Skin of body (tissue), 2 donors: Measurements from ENCODE around the gene ARFIP1. TPM values are rescaled to one million over a fixed set of nuclear protein-coding genes. Genes with fewer than 3 reads are reported as not detected.
"Not testable (repeated sequence)": the region's sequence is repeated elsewhere in the genome, so short reads cannot be mapped to it uniquely, and the experiment has no call there.

Experiments
- DNase-seq: peaks from one replicate; lab custom pipeline; 2025; lab: John Stamatoyannopoulos, UW
- total RNA-seq: library from RNA; depleted of rRNA; stranded (reverse); fragments of >200 nt; gene quantifications from one replicate; pipeline ENCODE4 v1.2.3, GENCODE V29; 2014

ARFIP1 gene, protein sequence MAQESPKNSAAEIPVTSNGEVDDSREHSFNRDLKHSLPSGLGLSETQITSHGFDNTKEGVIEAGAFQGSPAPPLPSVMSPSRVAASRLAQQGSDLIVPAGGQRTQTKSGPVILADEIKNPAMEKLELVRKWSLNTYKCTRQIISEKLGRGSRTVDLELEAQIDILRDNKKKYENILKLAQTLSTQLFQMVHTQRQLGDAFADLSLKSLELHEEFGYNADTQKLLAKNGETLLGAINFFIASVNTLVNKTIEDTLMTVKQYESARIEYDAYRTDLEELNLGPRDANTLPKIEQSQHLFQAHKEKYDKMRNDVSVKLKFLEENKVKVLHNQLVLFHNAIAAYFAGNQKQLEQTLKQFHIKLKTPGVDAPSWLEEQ
- total RNA-seq: 41.2 TPM

DNA sequence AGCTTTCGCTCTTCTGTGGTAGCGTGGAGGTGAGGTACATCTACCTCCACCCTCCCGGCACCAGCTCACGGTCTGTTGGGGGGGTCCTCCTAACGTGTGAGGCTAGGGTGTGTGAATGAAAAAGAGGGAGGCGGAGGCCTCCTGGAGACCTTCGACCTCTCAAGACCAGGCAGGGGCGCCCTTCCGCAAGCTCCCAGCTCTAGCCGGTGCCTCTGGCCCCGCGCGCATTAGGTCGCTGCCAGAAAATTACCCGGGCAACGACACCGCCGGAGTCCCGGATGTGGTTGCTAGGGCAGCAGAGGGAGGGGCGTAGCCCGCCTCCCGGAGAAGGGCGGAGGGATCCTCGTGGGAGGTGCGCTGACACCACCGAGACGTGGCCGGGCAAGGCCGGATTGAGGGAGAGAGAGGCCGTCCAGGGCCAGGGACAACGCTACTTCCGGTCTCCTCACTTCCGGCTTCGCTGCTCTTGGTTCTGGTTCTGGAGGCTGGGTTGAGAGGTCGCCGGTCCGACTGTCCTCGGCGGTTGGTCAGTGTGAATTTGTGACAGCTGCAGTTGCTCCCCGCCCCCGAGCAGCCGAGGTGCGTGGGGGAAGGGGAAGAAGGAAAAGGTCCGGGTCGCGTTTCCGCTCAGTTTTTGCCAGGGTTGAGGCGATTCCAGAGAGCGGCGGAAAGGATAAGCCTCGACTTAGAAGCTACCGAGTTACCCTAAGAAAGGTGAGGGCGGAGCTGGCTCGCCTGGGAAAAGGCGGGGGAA lies at the start of gene ARFIP1, which contains the start of gene TIGD4:
ARFIP1 (plus strand) TSS at position 442 of the 754 bp plus-strand sequence. CDS start 49,680 bp downstream, outside the sequence.
TIGD4 (minus strand) TSS at position 218 of the 754 bp plus-strand sequence. CDS start 8,726 bp downstream, outside the sequence.
- peak; percentile 96 for DNase-seq

DNA sequence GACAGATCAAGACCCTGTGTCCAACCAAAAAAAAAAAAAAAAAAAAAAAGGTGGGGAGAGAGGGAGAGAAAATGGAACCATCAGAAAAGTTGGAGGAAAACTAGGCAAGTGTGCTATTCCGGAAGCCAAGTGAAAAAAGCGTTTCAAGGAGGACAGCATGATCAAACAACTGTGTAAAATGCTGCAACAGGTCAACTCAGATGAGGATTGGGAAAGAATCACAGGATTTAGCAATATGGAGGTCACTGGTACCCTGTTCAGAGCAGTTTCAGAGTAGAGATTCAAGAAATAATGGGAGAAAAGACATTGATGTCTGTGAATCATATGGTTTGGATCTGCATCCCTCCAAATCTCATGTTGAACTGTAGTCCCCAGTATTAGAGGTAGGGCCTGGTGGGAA lies 47.8 kb upstream of the ARFIP1 start:
- no peak for DNase-seq

DNA sequence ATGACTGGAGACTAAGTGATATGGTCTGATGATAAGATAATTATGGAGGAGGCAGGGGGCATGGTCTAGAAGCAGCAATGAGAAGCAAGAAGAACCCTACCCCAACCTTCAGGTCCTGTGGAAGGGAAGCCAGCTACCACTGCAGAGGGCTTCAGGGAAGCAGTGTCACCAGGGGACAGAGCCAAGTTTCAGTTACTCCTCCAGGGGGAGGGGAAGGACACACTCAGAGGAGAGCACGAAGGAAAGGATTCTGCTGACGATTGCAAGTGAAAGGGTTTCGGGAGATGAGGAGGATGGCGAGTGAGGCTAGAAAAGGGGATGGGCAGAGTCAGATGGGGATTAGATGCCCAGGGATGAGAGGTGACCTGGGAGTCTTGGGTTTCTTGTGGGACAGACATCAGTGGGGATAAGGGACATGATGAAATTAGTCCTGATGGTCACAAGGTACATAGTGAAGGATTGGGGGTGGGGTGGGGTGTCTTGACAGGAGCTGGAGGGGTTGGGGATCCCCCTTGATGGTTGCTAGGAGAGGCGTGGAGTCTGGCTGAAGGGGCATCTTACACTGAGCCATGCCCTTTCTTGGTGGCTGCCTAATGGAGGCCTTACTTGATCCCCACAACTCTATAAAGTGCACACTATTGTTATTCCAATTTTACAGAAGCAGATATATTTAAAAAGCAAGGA lies 45.6 kb upstream of the ARFIP1 start:
- DNase-seq: no peak

DNA sequence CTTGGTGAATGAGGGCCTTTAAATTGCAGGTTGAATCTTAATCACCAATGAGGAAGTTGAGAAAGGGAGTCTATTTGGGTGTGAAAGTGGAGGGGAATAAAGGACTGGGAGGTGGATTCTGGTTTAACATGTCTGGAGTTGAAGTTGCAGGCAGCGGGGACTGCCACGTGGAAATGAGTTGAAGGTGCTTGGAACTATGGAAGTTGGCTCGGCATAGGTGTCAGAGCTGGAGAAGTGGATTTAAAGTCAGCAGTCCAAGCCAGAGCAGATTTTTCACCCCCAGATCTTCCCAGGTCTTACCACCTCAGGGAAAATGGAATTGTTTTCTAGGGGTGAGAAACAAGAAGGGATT lies 45.1 kb upstream of the ARFIP1 start:
- no peak for DNase-seq

DNA sequence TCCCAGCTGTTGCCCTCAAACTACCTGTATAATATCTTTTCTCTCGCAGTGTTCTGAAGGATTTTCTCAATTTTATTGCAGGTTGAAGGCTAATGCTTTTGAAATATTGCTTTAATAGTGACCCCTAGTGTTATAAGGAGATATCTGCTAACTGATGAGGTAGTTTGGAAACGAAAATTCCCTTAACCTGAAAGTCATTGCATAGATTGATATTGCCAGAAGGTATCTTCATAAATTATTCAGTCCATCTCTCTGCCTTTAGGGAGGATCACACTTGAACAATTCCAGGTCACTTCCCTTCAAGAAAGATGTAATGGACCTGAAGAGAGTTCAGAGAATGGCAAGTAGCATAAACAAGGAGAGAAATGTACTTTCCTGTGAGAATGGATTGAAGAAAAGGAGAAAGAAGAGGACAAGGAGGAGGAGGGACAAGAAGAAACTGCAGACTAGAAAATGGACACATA lies 44.3 kb upstream of the ARFIP1 start:
- no peak for DNase-seq

DNA sequence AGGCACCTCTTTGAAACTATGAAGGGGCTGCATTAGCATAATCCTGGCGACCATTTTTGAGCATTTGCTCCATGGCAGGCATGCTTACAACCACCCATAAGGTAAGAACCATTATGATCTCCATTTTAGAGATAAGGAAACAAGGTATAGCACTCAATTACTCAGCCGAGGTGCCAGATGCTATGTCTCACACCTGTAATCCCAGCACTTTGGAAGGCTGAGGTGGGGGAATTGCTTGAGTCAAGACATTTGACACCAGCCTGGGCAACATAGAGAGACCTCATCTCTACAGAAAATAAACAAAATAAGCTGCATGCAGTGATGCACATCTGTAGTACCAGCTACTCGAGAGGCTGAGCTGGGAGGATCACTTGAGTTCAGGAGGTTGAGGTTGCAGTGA lies 43.8 kb upstream of the ARFIP1 start:
- DNase-seq: no peak

DNA sequence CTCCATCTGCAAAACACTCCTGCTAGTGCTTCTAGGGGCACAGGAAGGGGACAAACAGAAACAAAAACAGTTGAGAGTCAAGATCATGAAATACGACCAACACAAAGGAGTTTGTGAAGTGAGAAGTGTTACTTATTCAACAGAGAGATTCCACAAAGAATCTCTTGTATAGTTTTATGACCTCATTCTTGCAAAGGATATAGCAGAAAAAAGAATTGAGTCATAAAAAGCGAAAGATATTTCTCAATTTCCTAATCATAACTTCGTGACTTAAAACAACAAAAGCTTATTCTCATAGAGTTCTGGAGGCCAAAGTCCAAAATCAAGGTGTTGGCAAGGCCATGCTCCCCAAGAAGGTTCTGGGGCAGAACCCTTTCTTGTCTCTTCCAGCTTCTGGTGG lies 40.9 kb upstream of the ARFIP1 start:
- no peak for DNase-seq

DNA sequence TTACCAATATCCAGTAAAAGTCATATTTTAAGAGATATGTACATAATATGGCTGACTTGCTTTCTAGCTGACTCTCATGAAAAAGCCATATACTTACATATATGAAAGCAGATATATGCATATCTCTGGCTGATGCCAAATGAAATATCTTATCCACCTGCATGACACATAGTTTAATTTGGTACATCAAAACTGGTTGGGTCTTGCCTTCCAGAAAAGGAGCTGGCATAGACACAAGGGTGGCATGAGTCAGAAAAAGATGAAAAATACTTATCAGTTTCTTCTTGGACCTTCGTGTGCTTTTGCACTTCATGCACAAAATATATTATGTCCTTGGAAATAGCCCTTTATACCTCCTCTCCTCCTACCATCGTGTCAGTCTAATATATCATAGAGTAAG lies 32.3 kb upstream of the ARFIP1 start:
- no peak for DNase-seq

DNA sequence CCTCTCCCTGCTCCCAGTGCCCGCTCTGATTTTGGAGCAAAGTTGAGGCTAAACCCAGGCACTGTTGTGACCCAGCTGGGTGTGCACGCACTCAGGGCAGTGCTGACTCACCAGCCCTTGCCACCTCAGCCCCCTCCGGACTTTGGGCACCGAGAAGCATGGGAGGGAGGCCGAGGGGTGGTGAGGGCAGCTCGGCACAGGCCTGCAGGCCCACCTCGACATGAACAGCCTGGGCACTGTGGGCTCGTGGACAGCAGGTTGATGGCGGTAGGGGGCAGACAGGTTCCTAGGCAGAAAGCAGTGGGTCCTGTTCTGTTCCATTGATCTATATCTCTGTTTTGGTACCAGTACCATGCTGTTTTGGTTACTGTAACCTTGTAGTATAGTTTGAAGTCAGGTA lies 31.1 kb upstream of the ARFIP1 start:
- DNase-seq: no peak

DNA sequence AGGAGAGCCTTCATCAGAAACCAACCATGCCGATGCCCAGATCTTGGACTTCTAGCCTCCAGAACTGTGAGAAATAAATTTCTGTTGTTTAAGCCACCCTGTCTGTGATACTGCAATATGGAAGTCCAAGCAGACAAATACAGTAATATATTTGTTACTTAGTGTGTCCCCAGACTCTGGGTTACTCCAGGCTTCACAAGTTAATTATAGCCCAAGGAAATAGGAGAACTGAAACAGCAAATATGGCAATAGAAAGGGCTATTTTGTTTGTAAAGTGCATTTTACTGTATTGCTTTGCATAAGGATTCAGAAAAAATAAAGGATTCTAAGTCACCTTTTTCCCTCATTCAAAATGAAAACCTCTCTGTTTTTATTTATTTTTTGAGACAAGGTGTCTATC lies 16.0 kb upstream of the ARFIP1 start:
- no peak for DNase-seq

DNA sequence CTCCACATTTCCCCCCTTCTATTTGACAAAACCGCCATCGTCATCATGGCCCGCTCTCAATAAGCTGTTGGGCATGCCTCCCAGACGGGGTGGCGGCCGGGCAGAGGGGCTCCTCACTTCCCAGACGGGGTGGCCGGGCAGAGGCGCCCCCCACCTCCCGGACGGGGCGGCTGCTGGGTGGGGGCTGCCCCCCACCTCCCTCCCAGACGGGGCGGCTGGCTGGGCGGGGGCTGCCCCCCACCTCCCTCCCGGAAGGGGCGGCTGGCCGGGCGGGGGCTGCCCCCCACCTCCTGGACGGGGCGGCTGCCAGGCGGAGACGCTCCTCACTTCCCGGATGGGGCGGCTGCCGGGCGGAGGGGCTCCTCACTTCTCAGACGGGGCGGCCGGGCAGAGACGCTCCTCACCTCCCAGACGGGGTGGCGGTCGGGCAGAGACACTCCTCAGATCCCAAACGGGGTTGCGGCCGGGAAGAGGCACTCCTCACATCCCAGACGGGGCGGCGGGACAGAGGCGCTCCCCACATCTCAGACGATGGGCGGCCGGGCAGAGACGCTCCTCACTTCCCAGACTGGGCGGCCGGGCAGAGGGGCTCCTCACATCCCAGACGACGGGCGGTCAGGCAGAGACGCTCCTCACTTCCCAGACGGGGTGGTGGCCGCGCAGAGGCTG lies 14.6 kb upstream of the ARFIP1 start:
- DNase-seq: not testable (repeated sequence)

DNA sequence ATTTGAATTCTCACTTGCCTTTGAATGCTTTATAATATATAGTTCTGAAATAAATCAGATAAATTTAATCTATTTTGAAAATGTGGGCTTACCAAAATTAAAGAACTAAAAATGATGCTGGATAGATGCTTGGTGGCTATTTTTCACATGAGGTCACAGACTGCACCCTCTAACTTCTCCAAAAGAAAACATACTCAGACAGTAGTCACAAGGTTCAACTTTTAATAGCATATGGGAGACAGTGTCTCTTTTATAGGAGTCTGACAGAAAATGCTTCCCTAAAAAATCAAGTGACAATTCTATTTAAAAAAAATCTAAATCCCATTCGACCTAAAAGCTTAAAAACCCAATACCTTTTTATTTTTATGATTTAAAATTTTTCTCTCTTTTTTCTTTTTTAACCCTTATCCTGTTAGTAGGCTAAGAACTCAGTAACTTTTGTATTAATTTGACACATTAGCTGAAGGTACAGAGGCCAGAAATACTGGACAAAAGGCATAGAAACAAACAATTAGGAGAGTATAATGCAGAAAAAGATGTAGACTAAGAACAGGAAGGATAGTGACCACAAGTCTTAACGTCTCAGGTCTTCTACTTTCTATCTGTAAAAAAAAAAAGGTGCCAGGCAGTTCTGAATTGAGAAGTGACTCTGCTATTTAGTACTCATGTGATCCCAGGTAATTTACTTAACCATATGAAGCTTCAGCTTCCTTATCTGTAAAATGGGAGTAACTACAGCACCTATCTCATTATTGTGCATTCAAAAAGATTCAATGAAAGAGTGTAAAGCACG lies 7.8 kb upstream of the ARFIP1 start:
- no peak for DNase-seq

DNA sequence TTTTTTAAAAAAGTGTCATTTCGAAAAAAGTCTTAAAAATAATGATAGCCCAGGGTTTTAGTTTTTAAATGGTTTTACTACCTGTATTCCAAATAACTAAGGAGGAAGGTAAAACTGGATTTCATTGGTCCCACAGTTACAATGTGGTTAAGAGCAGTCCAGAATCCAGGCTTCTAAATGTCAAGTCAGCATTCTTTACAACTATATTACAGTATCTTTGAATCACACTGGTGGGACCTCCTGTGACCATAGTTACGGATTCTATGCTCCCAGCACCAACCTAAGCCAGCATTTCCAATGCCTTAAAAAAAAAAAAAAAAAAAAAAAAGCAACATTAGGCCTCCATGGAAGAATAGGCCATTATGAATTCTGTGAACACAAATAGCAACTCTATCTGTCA lies 6.4 kb upstream of the ARFIP1 start:
- DNase-seq: no peak

DNA sequence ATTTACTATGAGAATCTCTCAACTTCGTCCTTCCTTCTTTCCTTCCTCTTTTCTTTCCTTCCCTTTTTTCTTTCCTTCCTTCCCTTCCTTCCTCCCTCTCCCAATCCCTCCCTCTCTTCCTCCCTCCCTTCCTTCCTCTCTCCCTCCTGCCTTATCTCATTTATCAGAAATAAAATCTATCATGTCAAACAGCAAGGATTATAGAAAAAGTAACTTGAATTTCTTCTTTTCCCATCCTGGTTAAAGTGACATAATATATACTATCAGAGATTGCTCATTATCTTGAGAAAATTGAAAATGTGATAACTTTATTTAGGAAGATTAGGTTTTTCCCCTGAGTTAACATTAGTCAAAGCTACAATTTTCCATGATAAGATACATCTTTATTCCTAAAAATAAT lies 5.8 kb upstream of the ARFIP1 start:
- no peak for DNase-seq

DNA sequence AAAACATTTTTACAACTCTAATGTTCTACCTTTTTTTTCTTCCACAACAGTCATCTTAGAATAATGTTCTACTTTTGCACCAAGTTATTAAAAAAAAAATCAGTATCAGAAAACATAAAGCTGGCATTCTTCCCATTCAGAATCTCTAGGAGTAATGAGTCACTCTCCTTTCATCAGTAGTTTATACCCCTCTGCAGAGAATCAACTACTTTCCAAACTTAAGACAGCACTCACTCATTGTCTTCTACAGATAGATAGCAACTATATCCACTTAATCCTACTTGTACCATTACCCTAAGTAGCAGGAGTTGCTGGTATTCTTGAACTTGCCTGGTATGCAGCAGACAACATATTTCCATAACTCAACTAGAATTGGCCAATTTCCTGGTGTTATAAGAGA lies 3.4 kb upstream of the ARFIP1 start:
- DNase-seq: no peak

DNA sequence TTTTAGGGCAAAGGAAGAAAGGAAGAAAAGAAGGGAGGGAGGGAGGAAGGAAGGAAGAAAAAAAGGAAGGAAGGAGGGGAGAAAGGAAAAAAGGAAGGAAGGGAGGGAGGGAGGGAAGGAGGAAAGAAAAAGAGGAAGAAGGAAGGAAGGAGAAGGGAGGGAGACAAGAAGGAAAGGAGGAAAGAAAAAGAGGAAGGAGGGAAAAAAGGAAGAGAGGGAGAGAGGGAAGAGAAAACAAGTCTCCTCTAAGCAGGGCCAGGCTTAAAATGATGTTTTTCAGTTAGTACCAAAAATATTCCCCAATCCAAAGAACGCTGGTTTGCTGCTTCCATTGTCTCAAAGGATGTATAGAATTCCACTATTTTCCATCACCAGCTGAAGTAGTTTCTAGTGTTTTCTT lies 2.3 kb upstream of the ARFIP1 start:
- no peak for DNase-seq

DNA sequence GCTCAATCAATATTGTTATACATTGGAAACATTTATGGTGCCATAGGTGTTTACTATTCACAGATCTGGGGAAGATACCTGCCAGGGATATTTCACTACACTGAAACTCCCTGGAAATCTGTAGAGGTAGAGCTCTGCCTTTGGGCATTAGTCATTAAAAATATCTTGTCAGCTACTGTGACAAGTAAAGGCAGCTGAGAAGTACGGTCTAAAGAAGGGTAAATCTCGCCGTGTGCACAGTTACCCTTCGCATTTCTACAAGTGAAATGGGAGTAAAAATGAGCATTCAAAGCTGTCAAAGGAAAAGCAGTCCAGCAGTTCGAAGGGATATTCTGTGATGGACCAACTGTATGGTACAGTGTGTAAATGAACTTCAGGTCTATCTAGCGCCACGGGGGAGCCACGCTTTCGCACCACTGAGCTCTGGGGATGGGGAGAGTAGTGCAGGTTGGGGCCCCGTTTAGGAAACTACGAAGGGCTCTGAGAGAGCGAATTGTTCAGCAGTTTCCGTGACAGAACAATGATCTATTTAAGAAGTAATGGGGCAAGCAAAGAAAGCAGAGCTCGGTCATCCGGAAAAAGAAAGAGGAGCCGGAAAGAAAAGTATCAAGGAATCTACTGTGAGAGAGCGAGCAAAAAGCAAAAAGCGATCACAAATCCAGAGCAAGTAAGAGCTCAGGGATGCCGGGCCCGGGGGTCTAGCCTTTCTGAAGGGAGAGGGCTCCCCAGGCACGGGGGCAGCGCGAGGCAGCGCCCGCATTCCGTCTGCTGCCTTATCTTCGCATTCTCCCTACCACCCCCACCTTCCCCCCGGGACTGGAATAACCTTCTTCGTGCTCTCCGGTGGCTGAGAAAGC lies 870 bp upstream of the ARFIP1 start:
- DNase-seq: peak; percentile 35

DNA sequence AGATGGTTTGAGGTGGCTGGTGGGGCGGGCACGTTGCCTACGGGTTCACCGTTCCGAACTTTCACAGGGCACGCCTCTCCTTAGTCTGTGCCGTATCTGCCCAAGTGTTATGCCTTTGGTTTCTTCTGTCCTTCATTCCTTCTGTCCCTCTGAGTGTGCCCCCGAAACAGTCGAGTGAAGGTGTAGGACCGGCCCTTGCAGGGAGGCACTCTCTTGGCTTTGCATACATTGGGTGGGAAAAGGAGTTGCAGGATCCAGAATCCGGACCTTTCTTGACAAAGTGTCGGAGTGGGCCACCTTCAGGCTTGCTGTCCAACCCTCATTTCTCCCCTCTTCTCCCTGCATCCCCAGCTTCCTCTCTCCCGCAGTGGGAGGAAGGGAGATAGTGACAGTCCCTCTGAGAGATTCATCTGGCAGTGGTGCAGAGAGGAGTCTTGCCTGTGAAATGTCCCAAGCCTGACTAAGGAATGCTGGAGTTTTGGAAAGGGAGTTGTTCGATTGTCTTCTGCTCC lies 569 bp downstream of the ARFIP1 start:
- peak; percentile 81 for DNase-seq

DNA sequence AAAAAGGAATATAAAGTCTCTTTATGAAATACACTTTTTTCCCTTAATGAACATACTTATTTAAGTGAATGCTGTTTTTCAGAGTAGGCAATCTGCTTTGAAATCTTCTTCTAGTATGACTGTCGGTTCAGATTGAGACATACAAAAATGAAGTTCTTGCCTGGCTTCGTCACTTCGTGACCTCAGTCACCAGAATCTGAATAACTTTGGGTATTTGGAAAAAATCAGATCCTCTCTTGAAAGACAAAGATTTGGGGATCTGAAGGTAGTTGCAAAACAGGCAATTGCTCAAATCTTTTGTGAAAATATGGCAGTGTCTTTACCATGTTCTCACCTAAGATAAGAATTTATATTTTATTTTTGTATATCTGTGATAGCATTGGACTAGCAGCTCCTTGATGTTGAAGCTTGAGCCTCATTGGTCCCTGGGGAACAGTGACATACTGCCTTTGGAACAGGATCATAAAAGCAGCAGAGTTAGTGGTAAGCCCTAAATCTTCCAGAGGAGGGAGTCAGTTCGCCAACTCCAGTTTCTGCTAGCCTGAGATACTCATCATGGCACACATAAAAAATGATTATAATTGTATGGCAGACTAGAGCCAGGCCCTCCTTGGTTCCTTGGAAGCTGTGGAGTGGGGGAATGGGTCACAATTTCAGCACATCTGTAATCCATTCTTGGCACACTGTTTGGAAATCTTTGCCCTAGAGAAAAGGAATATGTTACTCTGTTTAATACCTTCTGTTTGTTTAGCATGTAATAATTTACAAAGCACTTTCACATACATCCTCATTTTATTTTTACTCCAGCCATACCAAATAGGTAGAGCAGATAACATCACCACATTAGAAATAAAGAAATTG lies 5.0 kb downstream of the ARFIP1 start:
- peak; percentile 85 for DNase-seq
